ENCODE data around the gene GTF2H4.

The GTF2H4 gene

GRCh38 chr6:30887901-30888815 lies 19.8 kb upstream of the GTF2H4 start:
- Histone ChIP-seq H4K8ac (ENCODE audit: low read depth, low read length) (no peak overlapping the region), H3K23ac (ENCODE audit: low read depth, low read length, poor library complexity) (peak overlapping the region; percentile 83), H2BK5ac (ENCODE audit: low read length) (no peak overlapping the region), H3K9ac (ENCODE audit: low read depth, low read length, poor library complexity) (peak overlapping the region; percentile 56), H3K27me3 (ENCODE audit: control insufficient read depth in 3 of 3, insufficient read depth in 3 of 3, low read depth in 1 of 3, low read length in 3 of 3) (no peaks in the 10 kb centered on the region), H2BK15ac (ENCODE audit: low read length) (peak overlapping the region; percentile 46), H2AK5ac (ENCODE audit: low read depth, low read length) (peak overlapping the region; percentile 98), H2BK12ac (ENCODE audit: low read length) (no peak overlapping the region), H3K4me2 (ENCODE audit: insufficient read depth, low read length, poor library complexity, severe bottlenecking) (no peak overlapping the region), H2AFZ (ENCODE audit: low read length) (no peak overlapping the region), H3K18ac (ENCODE audit: low read length) (peak overlapping the region; percentile 24), H3K4me1 (ENCODE audit: control insufficient read depth in 2 of 2, insufficient read depth in 1 of 2, low read depth in 1 of 2, low read length in 2 of 2) (peaks cover 31 to 37% of the 10 kb centered on the region in 2 donors), H3K4ac (ENCODE audit: low read length) (no peak overlapping the region), H2BK120ac (ENCODE audit: low read depth, low read length) (no peak overlapping the region), H3K14ac (ENCODE audit: low read length) (no peak overlapping the region), H3K36me3 (replicated peaks in 1 of 2; ENCODE audit: control insufficient read depth in 2 of 2, insufficient read depth in 2 of 2, low read length in 2 of 2) (peaks cover 42 to 75% of the 10 kb centered on the region in 2 donors), H3K9me3 (replicated peaks in 1 of 2; ENCODE audit: control insufficient read depth in 2 of 2, insufficient read depth in 1 of 2, low read depth in 1 of 2, low read length in 2 of 2) (no peaks in the 10 kb centered on the region), H3K27ac (replicated peaks; ENCODE audit: low read length) (no peak overlapping the region), H3K4me3 (ENCODE audit: low read length in 2 of 2) (peak overlapping the region in 1 of 2 donors; percentile 1), H4K91ac (ENCODE audit: low read depth, low read length, poor library complexity) (no peak overlapping the region), H3K79me1 (ENCODE audit: low read depth, low read length) (peaks cover 35% of the 10 kb centered on the region)
- no peak for DNase-seq (ENCODE audit: low spot score)
- no CpG with 5 or more reads among the region's 6 CpGs for WGBS, 2 donors (ENCODE audit: extremely low coverage in 2 of 2, insufficient read length in 2 of 2, insufficient replicate concordance in 1 of 2)

- no peak overlapping the region for H2BK5ac ChIP-seq (ENCODE audit: low read length)
- peak overlapping the region; percentile 24 for H3K18ac ChIP-seq (ENCODE audit: low read length)
- peak overlapping the region; percentile 46 for H2BK15ac ChIP-seq (ENCODE audit: low read length)
- no peaks in the 10 kb centered on the region for H3K9me3 ChIP-seq (replicated peaks in 1 of 2; ENCODE audit: control insufficient read depth in 2 of 2, insufficient read depth in 1 of 2, low read depth in 1 of 2, low read length in 2 of 2)
- H3K27me3 ChIP-seq (ENCODE audit: control insufficient read depth in 3 of 3, insufficient read depth in 3 of 3, low read depth in 1 of 3, low read length in 3 of 3): no peaks in the 10 kb centered on the region
- H3K23ac ChIP-seq (ENCODE audit: low read depth, low read length, poor library complexity): peak overlapping the region; percentile 83
- H3K36me3 ChIP-seq (replicated peaks in 1 of 2; ENCODE audit: control insufficient read depth in 2 of 2, insufficient read depth in 2 of 2, low read length in 2 of 2): peaks cover 49 to 82% of the 10 kb centered on the region in 2 donors
- no peak overlapping the region for H3K4ac ChIP-seq (ENCODE audit: low read length)
- H3K14ac ChIP-seq (ENCODE audit: low read length): peak overlapping the region; percentile 84
- H2BK12ac ChIP-seq (ENCODE audit: low read length): peak overlapping the region; percentile 32
- peaks cover 29 to 34% of the 10 kb centered on the region in 2 donors for H3K4me1 ChIP-seq (ENCODE audit: control insufficient read depth in 2 of 2, insufficient read depth in 1 of 2, low read depth in 1 of 2, low read length in 2 of 2)
- H2AK5ac ChIP-seq (ENCODE audit: low read depth, low read length): peak overlapping the region; percentile 98
- no peak overlapping the region for H4K91ac ChIP-seq (ENCODE audit: low read depth, low read length, poor library complexity)
- H2AFZ ChIP-seq (ENCODE audit: low read length): no peak overlapping the region
- peaks cover 38% of the 10 kb centered on the region for H3K79me1 ChIP-seq (ENCODE audit: low read depth, low read length)
- H3K9ac ChIP-seq (ENCODE audit: low read depth, low read length, poor library complexity): peak overlapping the region; percentile 56
- no peak for DNase-seq (ENCODE audit: low spot score)
- H4K8ac ChIP-seq (ENCODE audit: low read depth, low read length): no peak overlapping the region
- WGBS, 2 donors (ENCODE audit: extremely low coverage in 2 of 2, insufficient read length in 2 of 2, insufficient replicate concordance in 1 of 2): no CpG with 5 or more reads among the region's 18 CpGs
- H3K4me3 ChIP-seq (ENCODE audit: low read length in 2 of 2): peak overlapping the region in 1 of 2 donors; percentile 1
- peak overlapping the region; percentile 8 for H2BK120ac ChIP-seq (ENCODE audit: low read depth, low read length)
- no peak overlapping the region for H3K27ac ChIP-seq (replicated peaks; ENCODE audit: low read length)
- H3K4me2 ChIP-seq (ENCODE audit: insufficient read depth, low read length, poor library complexity, severe bottlenecking): no peak overlapping the region
Observed at GRCh38 chr6:30888816-30889495, 19.1 kb upstream of the GTF2H4 start.

GRCh38 chr6:30889496-30889885 lies 18.5 kb upstream of the GTF2H4 start:
- no CpG with 5 or more reads among the region's 4 CpGs for WGBS, 2 donors (ENCODE audit: extremely low coverage in 2 of 2, insufficient read length in 2 of 2, insufficient replicate concordance in 1 of 2)

More at GRCh38 chr6:30889496-30889885, 18.5 kb upstream of the GTF2H4 start:
- Histone ChIP-seq H2BK5ac (ENCODE audit: low read length) (no peak overlapping the region), H3K14ac (ENCODE audit: low read length) (no peak overlapping the region), H3K27ac (replicated peaks; ENCODE audit: low read length) (no peak overlapping the region), H4K91ac (ENCODE audit: low read depth, low read length, poor library complexity) (no peak overlapping the region), H3K4me2 (ENCODE audit: insufficient read depth, low read length, poor library complexity, severe bottlenecking) (no peak overlapping the region), H2BK120ac (ENCODE audit: low read depth, low read length) (peak overlapping the region; percentile 8), H2BK15ac (ENCODE audit: low read length) (no peak overlapping the region), H2AFZ (ENCODE audit: low read length) (no peak overlapping the region), H3K27me3 (ENCODE audit: control insufficient read depth in 3 of 3, insufficient read depth in 3 of 3, low read depth in 1 of 3, low read length in 3 of 3) (no peaks in the 10 kb centered on the region), H2AK5ac (ENCODE audit: low read depth, low read length) (peak overlapping the region; percentile 98), H3K4ac (ENCODE audit: low read length) (no peak overlapping the region), H3K9ac (ENCODE audit: low read depth, low read length, poor library complexity) (no peak overlapping the region), H4K8ac (ENCODE audit: low read depth, low read length) (no peak overlapping the region), H2BK12ac (ENCODE audit: low read length) (no peak overlapping the region), H3K9me3 (replicated peaks in 1 of 2; ENCODE audit: control insufficient read depth in 2 of 2, insufficient read depth in 1 of 2, low read depth in 1 of 2, low read length in 2 of 2) (no peaks in the 10 kb centered on the region), H3K79me1 (ENCODE audit: low read depth, low read length) (peaks cover 42% of the 10 kb centered on the region), H3K36me3 (replicated peaks in 1 of 2; ENCODE audit: control insufficient read depth in 2 of 2, insufficient read depth in 2 of 2, low read length in 2 of 2) (peaks cover 54 to 88% of the 10 kb centered on the region in 2 donors), H3K4me1 (ENCODE audit: control insufficient read depth in 2 of 2, insufficient read depth in 1 of 2, low read depth in 1 of 2, low read length in 2 of 2) (peaks cover 29 to 36% of the 10 kb centered on the region in 2 donors), H3K23ac (ENCODE audit: low read depth, low read length, poor library complexity) (no peak overlapping the region), H3K4me3 (ENCODE audit: low read length in 2 of 2) (no peak overlapping the region), H3K18ac (ENCODE audit: low read length) (no peak overlapping the region)
- no peak for DNase-seq (ENCODE audit: low spot score)
